Measurements from ENCODE around the gene LRFN5.
"Not testable (repeated sequence)": the region's sequence is repeated elsewhere in the genome, so short reads cannot be mapped to it uniquely, and the experiment has no call there.

LRFN5 gene

DNA sequence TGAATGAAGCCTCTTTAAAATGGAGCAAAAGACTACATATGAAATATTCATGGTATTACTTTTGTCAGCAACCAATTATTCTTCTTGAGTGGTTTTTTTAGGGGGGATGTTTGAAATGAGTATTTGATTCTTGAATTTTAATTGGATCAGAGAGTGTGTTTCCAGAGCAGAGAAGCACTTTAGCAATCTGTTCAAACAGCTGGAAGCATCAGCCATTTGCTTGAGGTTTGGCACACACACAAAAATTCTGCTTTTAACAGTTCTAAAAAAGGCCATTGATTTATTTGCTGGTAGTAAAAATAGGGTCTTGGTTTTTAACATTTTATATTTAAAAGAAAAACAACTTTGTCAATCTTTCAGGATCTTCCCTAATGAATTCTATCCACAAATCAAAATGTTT is 292.7 kb downstream of the LRFN5 start:
- no peak for DNase-seq (ENCODE audit: low read depth in 2 of 2)

DNA sequence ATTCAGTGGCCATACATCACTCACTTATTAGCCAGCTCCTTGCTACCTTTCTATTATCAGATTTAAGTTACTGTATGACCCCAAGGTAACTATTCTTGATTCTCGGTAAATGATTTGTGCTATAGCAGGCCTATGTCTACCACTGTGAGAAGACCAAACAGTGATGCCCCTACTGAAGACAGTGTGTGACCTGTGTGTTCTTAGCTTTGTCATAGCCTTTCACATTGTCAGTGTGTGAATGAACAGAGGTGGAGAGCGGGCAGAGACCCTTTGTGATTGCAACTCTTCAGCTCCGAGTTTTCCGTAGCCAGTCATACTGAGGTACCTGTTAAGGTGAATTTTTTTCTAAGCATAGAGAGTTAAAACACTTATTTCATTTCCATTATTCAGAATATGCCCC is 294.0 kb downstream of the LRFN5 start:
- DNase-seq (ENCODE audit: low read depth in 2 of 2) = no peak

GRCh38 chr14:41901089-41901488 is 294.4 kb downstream of the LRFN5 start:
- no peak for DNase-seq (ENCODE audit: low read depth in 2 of 2)

DNA sequence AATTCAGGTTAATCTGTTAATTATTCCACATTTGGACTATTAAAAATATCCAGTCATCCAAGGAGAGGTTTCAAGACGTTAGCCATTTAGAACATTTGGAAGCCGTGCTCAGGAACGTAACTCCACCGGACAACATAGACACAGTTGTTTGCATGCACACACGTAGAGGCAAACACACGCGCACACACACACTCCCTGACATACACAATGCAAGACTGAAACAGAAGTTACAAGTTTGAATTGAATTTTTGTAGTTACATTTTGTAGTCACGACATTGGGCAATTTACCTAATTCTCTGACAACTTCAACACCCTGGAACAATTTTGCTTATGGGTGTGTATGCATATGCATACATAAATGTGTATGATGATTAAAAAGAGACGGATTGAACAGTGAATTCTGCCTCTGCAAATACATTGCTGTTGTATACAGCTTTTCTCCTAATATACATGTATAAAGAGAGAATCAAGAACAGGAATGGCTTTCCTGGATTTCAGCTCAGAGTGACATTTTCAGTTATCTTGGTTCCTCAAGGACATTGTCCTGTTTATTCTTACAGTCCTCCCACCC is 298.8 kb downstream of the LRFN5 start:
- DNase-seq (ENCODE audit: low read depth in 2 of 2) = no peak

- not testable (repeated sequence) for DNase-seq (ENCODE audit: low read depth in 2 of 2)
These were observed 304.5 kb downstream of the LRFN5 start for GRCh38 chr14:41911155-41911554.

DNA sequence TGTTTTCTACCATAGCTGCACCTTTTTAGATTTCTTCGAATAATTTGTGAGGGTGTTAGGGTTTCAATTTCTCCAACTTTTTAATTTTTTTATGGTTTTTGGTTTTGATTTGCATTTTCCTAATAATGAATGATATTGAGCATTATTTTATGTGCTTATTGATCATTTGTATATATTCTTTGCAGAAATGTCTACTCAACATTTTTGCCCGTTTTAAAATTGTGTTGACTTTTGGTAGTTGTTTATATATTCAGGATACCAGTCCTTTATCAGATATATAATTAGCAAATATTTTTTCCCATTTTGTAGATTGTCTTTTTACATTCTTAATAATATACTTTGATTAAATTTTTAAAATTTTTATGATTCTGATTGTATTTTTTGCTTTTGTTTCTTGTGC is 306.7 kb downstream of the LRFN5 start:
- no peak for DNase-seq (ENCODE audit: low read depth in 2 of 2)

GRCh38 chr14:41915732-41916131 is 309.1 kb downstream of the LRFN5 start:
- DNase-seq (ENCODE audit: low read depth in 2 of 2) = no peak

- no peak for DNase-seq (ENCODE audit: low read depth in 2 of 2)
These were observed 309.6 kb downstream of the LRFN5 start for GRCh38 chr14:41916313-41916712.

- DNase-seq (ENCODE audit: low read depth in 2 of 2) = no peak
These were observed 318.7 kb downstream of the LRFN5 start for GRCh38 chr14:41925409-41925808.

DNA sequence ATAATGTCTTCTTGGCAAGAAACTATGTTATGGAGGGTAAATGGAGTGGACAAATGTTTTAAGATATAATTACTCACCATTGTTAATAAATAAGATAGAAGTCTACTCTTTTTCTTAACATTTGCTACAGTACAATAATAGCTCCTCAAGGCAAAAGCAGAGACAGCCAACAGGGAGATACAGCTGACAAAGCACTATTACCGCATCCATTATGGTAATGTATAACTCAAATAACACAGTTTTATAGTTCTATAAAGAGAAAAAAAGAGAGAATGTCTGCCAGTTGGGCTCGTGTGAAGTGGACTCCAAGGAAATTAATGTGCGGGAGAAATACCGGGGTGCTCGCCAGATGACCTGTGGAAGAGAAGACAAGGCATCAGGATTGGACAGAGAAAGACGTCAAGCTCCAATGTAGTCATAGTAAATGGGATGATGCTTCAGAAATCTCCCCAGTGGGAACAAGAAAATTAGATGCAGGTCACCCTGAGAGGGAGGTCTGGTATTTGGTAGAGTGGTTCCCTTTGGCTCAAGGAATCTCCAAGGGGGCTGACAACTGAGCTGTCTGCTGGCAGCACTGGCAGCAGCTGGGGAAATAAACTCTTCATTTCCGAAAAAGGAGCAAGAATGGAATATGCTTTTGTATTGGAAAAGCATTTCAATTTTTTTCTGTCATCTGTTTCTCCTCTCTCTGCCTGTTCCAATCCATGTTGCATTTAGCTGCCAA is 343.9 kb downstream of the LRFN5 start:
- DNase-seq (ENCODE audit: low read depth in 2 of 2) = no peak

All from stimulated activated CD4-positive, alpha-beta T cell treated with anti-CD3 and anti-CD28 coated beads, Interleukin-1b, Interleukin-23, amount 100 ng/mL, for 1 hour (primary cell).